GM20000 (cell line): ENCODE data around the gene GRB2.
A peak's percentile ranks its signal among the peaks of the same experiment; 100 is the strongest.

ENCODE experiments used
- DNase-seq: peaks from one replicate; pipeline ENCODE4 v3.0.0; 2012; ENCODE audit warnings: low spot score
- CTCF ChIP-seq: IDR thresholded peaks from 2 replicates; pipeline ENCODE4 v1.5.1; 2012; ENCODE audit warnings: mild to moderate bottlenecking, control low read depth; ENCODE audit errors: extremely low read depth, missing control alignments

GRB2 gene

GRCh38 chr17:75407655-75408352, 2.3 kb upstream of the GRB2 start:
- TF ChIP-seq CTCF: no peak
- no peak for DNase-seq

GRCh38 chr17:75406222-75406615, 741 bp upstream of the GRB2 start:
- DNase-seq: peak; percentile 25

GRCh38 chr17:75404731-75405364, 630 bp downstream of the GRB2 start:
- no peak for TF ChIP-seq CTCF
- DNase-seq: peak; percentile 21

More at GRCh38 chr17:75406222-75406615, 741 bp upstream of the GRB2 start:
- TF ChIP-seq CTCF: no peak

GRCh38 chr17:75404223-75404730, 1.2 kb downstream of the GRB2 start:
- peak; percentile 63 for DNase-seq
- TF ChIP-seq CTCF: peak; percentile 51

- TF ChIP-seq CTCF: no peak
- DNase-seq: no peak
These were observed 2.3 kb downstream of the GRB2 start for GRCh38 chr17:75403131-75403530.

GRCh38 chr17:75402026-75402425, 3.5 kb downstream of the GRB2 start:
- no peak for TF ChIP-seq CTCF
- no peak for DNase-seq

GRCh38 chr17:75400326-75400939, 5.0 kb downstream of the GRB2 start:
- DNase-seq: no peak
- no peak for TF ChIP-seq CTCF
